H9 (cell line): Measurements from ENCODE around the gene PEAK3. TPM values are rescaled to one million over a fixed set of nuclear protein-coding genes. Genes with fewer than 3 reads are reported as not detected.

ENCODE experiments used
- DNase-seq: peaks from one replicate; pipeline ENCODE4 v3.0.0-alpha.2; 2017
- H2AFZ ChIP-seq: one replicate; pipeline ENCODE4 v1.6.1; 2013; ENCODE audit warnings: mild to moderate bottlenecking, low read length, control low read depth, moderate library complexity
- H2AK5ac ChIP-seq: 2 replicates; pipeline ENCODE4 v1.6.1; 2013; ENCODE audit warnings: low read length, control low read depth, mixed read lengths; ENCODE audit not compliant: insufficient read length
- H2BK120ac ChIP-seq: one replicate; pipeline ENCODE4 v1.6.1; 2013; ENCODE audit warnings: low read depth, mild to moderate bottlenecking, low read length, control low read depth, inconsistent platforms; ENCODE audit not compliant: poor library complexity, severe bottlenecking
- H2BK12ac ChIP-seq: 2 replicates; pipeline ENCODE4 v1.6.1; 2013; ENCODE audit warnings: low read length, control low read depth, mixed read lengths, low read depth; ENCODE audit not compliant: insufficient read length
- H2BK15ac ChIP-seq: 2 replicates; pipeline ENCODE4 v1.6.1; 2013; ENCODE audit warnings: low read depth, low read length, control low read depth
- H2BK20ac ChIP-seq: one replicate; pipeline ENCODE4 v1.6.1; 2013; ENCODE audit warnings: low read depth, mild to moderate bottlenecking, low read length, control low read depth, inconsistent platforms; ENCODE audit not compliant: poor library complexity, severe bottlenecking
- H2BK5ac ChIP-seq: 2 replicates; pipeline ENCODE4 v1.6.1; 2013; ENCODE audit warnings: low read length, control low read depth, mixed read lengths; ENCODE audit not compliant: insufficient read length
- H3K14ac ChIP-seq: 2 replicates; pipeline ENCODE4 v1.6.1; 2013; ENCODE audit warnings: low read length, control low read depth; ENCODE audit not compliant: insufficient read depth
- H3K18ac ChIP-seq: 2 replicates; pipeline ENCODE4 v1.6.1; 2013; ENCODE audit warnings: low read depth, mild to moderate bottlenecking, mixed read lengths, low read length, control low read depth; ENCODE audit not compliant: insufficient read length
- H3K23ac ChIP-seq: 2 replicates; pipeline ENCODE4 v1.6.1; 2013; ENCODE audit warnings: low read length, control low read depth, mixed read lengths, low read depth; ENCODE audit not compliant: insufficient read length
- H3K23me2 ChIP-seq: 2 replicates; pipeline ENCODE4 v1.6.1; 2013; ENCODE audit warnings: low read depth, mild to moderate bottlenecking, mixed read lengths, low read length, control low read depth; ENCODE audit not compliant: insufficient read length, poor library complexity, severe bottlenecking
- H3K27ac ChIP-seq: 2 replicates; pipeline ENCODE4 v1.5.1; 2013; ENCODE audit warnings: low read length, control low read depth, mixed read lengths, low read depth; ENCODE audit not compliant: insufficient read length
- H3K27me3 ChIP-seq: 2 replicates; pipeline ENCODE4 v1.6.1; 2013; ENCODE audit warnings: low read length, control low read depth, inconsistent platforms; ENCODE audit not compliant: insufficient read depth
- H3K4ac ChIP-seq: 2 replicates; pipeline ENCODE4 v1.6.1; 2013; ENCODE audit warnings: low read depth, mild to moderate bottlenecking, control low read depth, inconsistent platforms, low read length, moderate library complexity
- H3K4me1 ChIP-seq: 2 replicates; pipeline ENCODE4 v1.6.1; 2013; ENCODE audit warnings: low read length, control low read depth, inconsistent platforms; ENCODE audit not compliant: insufficient read depth
- H3K4me2 ChIP-seq: 2 replicates; pipeline ENCODE4 v1.6.1; 2013; ENCODE audit warnings: low read length, control low read depth, mixed read lengths; ENCODE audit not compliant: insufficient read length, insufficient read depth
- H3K56ac ChIP-seq: 2 replicates; pipeline ENCODE4 v1.6.1; 2013; ENCODE audit warnings: low read depth, mild to moderate bottlenecking, mixed read lengths, low read length, control low read depth; ENCODE audit not compliant: insufficient read length
- H3K79me1 ChIP-seq: 2 replicates; pipeline ENCODE4 v1.6.1; 2013; ENCODE audit warnings: low read depth, mild to moderate bottlenecking, moderate library complexity, low read length, control low read depth, inconsistent platforms; ENCODE audit not compliant: insufficient read depth, poor library complexity, severe bottlenecking
- H3K79me2 ChIP-seq: 2 replicates; pipeline ENCODE4 v1.6.1; 2013; ENCODE audit warnings: low read length, control low read depth, inconsistent platforms; ENCODE audit not compliant: insufficient read depth
- H3K9ac ChIP-seq: 2 replicates; pipeline ENCODE4 v1.6.1; 2013; ENCODE audit warnings: low read length, control low read depth, mixed read lengths; ENCODE audit not compliant: insufficient read length; ENCODE audit errors: extremely low read depth
- H3K9me3 ChIP-seq: one replicate; pipeline ENCODE4 v1.6.1; 2013; ENCODE audit warnings: low read depth, low read length, inconsistent platforms; ENCODE audit not compliant: control insufficient read depth
- H3T11ph ChIP-seq: one replicate; pipeline ENCODE4 v1.6.1; 2013; ENCODE audit warnings: mild to moderate bottlenecking, low read length, control low read depth, inconsistent platforms
- H4K20me1 ChIP-seq: one replicate; pipeline ENCODE4 v1.6.1; 2013; ENCODE audit not compliant: control insufficient read depth, insufficient read length, insufficient read depth
- H4K5ac ChIP-seq: 2 replicates; pipeline ENCODE4 v1.6.1; 2013; ENCODE audit warnings: low read depth, mild to moderate bottlenecking, mixed read lengths, low read length, control low read depth; ENCODE audit not compliant: insufficient read length
- H4K8ac ChIP-seq: replicated peaks from 2 replicates; pipeline ENCODE4 v1.6.1; 2013; ENCODE audit warnings: low read length, control low read depth, mixed read lengths, low read depth; ENCODE audit not compliant: insufficient read length
- H4K91ac ChIP-seq: 2 replicates; pipeline ENCODE4 v1.6.1; 2013; ENCODE audit warnings: low read depth, mild to moderate bottlenecking, moderate library complexity, mixed read lengths, low read length, control low read depth; ENCODE audit not compliant: insufficient read length
- H3K27ac Mint-ChIP-seq, 3 experiments: 2 replicates in 2 of 3; 3 replicates in 1 of 3; pipeline ENCODE4 v1.8.0; 2020 to 2021; ENCODE audit warnings: mixed read lengths in 3 of 3, mild to moderate bottlenecking in 1 of 3, moderate library complexity in 1 of 3
- H3K27me3 Mint-ChIP-seq: 2 replicates; pipeline ENCODE4 v1.8.0; 2021; ENCODE audit warnings: low read depth, mild to moderate bottlenecking, moderate library complexity, mixed read lengths
- H3K36me3 Mint-ChIP-seq, 3 experiments: 2 replicates in 2 of 3; 3 replicates in 1 of 3; pipeline ENCODE4 v1.8.0; 2020 to 2021; ENCODE audit warnings: low read depth in 3 of 3, mixed read lengths in 3 of 3; ENCODE audit not compliant: insufficient read depth in 1 of 3
- H3K4me1 Mint-ChIP-seq, 2 experiments: 2 replicates each; pipeline ENCODE4 v1.8.0; 2020; ENCODE audit warnings: mixed read lengths in 2 of 2
- H3K4me3 Mint-ChIP-seq, 2 experiments: 2 replicates in 1 of 2; 3 replicates in 1 of 2; pipeline ENCODE4 v1.8.0; 2020 to 2021; ENCODE audit warnings: mild to moderate bottlenecking in 2 of 2, mixed read lengths in 2 of 2, moderate library complexity in 1 of 2
- H3K9me3 Mint-ChIP-seq, 2 experiments: 2 replicates in 1 of 2; 3 replicates in 1 of 2; pipeline ENCODE4 v1.8.0; 2020; ENCODE audit warnings: mild to moderate bottlenecking in 2 of 2, mixed read lengths in 2 of 2, moderate library complexity in 1 of 2
- WGBS: extraction: QIAGEN DNeasy Blood & Tissue Kit; methylation state at CpG from one replicate; pipeline ENCODE4 v1.1.7; 2013; ENCODE audit warnings: missing lambda C conversion rate, low lambda C conversion rate, mixed read lengths; ENCODE audit not compliant: insufficient read length; ENCODE audit errors: extremely low coverage; 5-methylcytosine and 5-hydroxymethylcytosine counted together
- total RNA-seq: library from RNA; stranded (reverse); gene quantifications from 2 replicates; pipeline ENCODE4 v1.2.1, GENCODE V29; 2021
- TF ChIP-seq, protein P1 (sequence below): fragments of 200-600 bp; sonication (generic); conservative IDR thresholded peaks from 3 replicates; pipeline ENCODE4 v1.8.0; 2021; ENCODE audit warnings: antibody characterized with exemption, mild to moderate bottlenecking

PEAK3 gene
- total RNA-seq, 1 experiment from 2014 or later, result not detected

DNA sequence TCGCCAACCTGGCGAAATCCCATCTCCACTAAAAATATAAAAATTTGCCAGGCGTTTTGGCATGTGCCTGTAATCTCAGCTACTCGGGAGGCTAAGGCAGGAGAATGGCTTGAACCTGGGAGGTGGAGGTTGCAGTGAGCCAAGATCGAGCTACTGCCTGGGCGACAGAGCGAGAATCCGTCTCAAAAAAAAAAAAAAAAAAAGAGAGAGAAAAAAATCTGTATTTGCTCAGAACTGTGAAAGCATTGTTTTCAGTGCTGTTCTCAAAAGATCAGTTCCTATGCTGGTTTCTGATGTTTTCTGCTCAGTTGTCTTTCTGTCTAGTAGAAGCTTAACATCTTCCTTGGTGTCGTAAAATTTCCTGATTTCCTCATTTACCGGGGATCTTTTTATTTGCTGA is 42.8 kb downstream of the PEAK3 start:
- H3K14ac ChIP-seq, result no peak overlapping the region
- Mint-ChIP-seq H3K36me3 (peaks cover 18 to 58% (median 49%) of the 10 kb centered on the region in 3 experiments), H3K9me3 (peaks cover 0 to 3% of the 10 kb centered on the region in 2 experiments; a peak in 1 of 5 replicates), H3K27ac (peak overlapping the region in 2 of 3 experiments; percentile 58 to 74; a peak in 5 of 7 replicates), H3K27me3 (no peaks in the 10 kb centered on the region; the same call in 1 of the 2 replicates), H3K4me1 (peaks cover 42 to 48% of the 10 kb centered on the region in 2 experiments), H3K4me3 (peak overlapping the region; percentile 96 to 97)
- no peak overlapping the region for H4K91ac ChIP-seq
- no peak overlapping the region for H2AFZ ChIP-seq
- H2BK120ac ChIP-seq, result no peak overlapping the region
- H2BK12ac ChIP-seq, result no peak overlapping the region
- no peak overlapping the region for H4K8ac ChIP-seq
- H3K23me2 ChIP-seq, result peaks cover 9% of the 10 kb centered on the region
- no peaks in the 10 kb centered on the region for H3K9me3 ChIP-seq
- H2AK5ac ChIP-seq, result no peak overlapping the region
- no peak overlapping the region for H3K56ac ChIP-seq
- H4K5ac ChIP-seq, result no peak overlapping the region
- H3K4me1 ChIP-seq, result peaks cover 4% of the 10 kb centered on the region; the same call in 1 of the 2 replicates
- H3K9ac ChIP-seq, result peak overlapping the region; percentile 32
- no peak overlapping the region for H2BK15ac ChIP-seq
- H3K4me2 ChIP-seq, result peak overlapping the region; percentile 47
- H3K4ac ChIP-seq, result no peak overlapping the region
- H2BK5ac ChIP-seq, result no peak overlapping the region
- peaks cover 13% of the 10 kb centered on the region for H3K79me1 ChIP-seq
- H2BK20ac ChIP-seq, result no peak overlapping the region
- H3T11ph ChIP-seq, result no peak overlapping the region
- peaks cover 2% of the 10 kb centered on the region for H4K20me1 ChIP-seq
- H3K27me3 ChIP-seq, result no peaks in the 10 kb centered on the region
- DNase-seq, result no peak
- peaks cover 55% of the 10 kb centered on the region for H3K79me2 ChIP-seq
- H3K23ac ChIP-seq, result no peak overlapping the region
- H3K18ac ChIP-seq, result no peak overlapping the region
- no CpG with 5 or more reads among the region's 10 CpGs for WGBS
- no peak overlapping the region for H3K27ac ChIP-seq
- TF ChIP-seq, protein P1, sequence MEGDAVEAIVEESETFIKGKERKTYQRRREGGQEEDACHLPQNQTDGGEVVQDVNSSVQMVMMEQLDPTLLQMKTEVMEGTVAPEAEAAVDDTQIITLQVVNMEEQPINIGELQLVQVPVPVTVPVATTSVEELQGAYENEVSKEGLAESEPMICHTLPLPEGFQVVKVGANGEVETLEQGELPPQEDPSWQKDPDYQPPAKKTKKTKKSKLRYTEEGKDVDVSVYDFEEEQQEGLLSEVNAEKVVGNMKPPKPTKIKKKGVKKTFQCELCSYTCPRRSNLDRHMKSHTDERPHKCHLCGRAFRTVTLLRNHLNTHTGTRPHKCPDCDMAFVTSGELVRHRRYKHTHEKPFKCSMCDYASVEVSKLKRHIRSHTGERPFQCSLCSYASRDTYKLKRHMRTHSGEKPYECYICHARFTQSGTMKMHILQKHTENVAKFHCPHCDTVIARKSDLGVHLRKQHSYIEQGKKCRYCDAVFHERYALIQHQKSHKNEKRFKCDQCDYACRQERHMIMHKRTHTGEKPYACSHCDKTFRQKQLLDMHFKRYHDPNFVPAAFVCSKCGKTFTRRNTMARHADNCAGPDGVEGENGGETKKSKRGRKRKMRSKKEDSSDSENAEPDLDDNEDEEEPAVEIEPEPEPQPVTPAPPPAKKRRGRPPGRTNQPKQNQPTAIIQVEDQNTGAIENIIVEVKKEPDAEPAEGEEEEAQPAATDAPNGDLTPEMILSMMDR, result no peak
